Type B pancreatic cell (in vitro differentiated cells): Measurements from ENCODE around the gene MOGAT3. TPM values are rescaled to one million over a fixed set of nuclear protein-coding genes. Genes with fewer than 3 reads are reported as not detected.

Experiments used
- DNase-seq: peaks from one replicate; pipeline ENCODE4 v3.0.0; 2021; ENCODE audit warnings: mixed read lengths; ENCODE audit not compliant: unreplicated experiment; ENCODE audit errors: extremely low spot score
- H3K27ac Mint-ChIP-seq: 2 replicates; pipeline ENCODE4 v1.8.0; 2021; ENCODE audit warnings: mild to moderate bottlenecking, mixed read lengths
- H3K27me3 Mint-ChIP-seq: 2 replicates; pipeline ENCODE4 v1.8.0; 2021; ENCODE audit warnings: mixed read lengths
- H3K36me3 Mint-ChIP-seq: 2 replicates; pipeline ENCODE4 v1.8.0; 2021; ENCODE audit warnings: mixed read lengths
- H3K4me1 Mint-ChIP-seq: one replicate; pipeline ENCODE4 v1.8.0; 2021; ENCODE audit warnings: mixed read lengths; ENCODE audit not compliant: unreplicated experiment
- H3K4me3 Mint-ChIP-seq: 2 replicates; pipeline ENCODE4 v1.8.0; 2021; ENCODE audit warnings: mild to moderate bottlenecking, mixed read lengths
- H3K9me3 Mint-ChIP-seq: 2 replicates; pipeline ENCODE4 v1.8.0; 2021; ENCODE audit warnings: mixed read lengths
- total RNA-seq: library from RNA; stranded (reverse); gene quantifications from 2 replicates; pipeline ENCODE4 v1.2.1, GENCODE V29; 2021; ENCODE audit warnings: low replicate concordance
- TF ChIP-seq, protein P1 (sequence below): fragments of 200-600 bp; sonication (generic); conservative IDR thresholded peaks from 2 replicates; pipeline ENCODE4 v1.5.0; 2021; ENCODE audit warnings: antibody characterized with exemption, mild to moderate bottlenecking

Gene MOGAT3
- total RNA-seq, 1 donor from 2014 or later = 0.94 TPM

DNA sequence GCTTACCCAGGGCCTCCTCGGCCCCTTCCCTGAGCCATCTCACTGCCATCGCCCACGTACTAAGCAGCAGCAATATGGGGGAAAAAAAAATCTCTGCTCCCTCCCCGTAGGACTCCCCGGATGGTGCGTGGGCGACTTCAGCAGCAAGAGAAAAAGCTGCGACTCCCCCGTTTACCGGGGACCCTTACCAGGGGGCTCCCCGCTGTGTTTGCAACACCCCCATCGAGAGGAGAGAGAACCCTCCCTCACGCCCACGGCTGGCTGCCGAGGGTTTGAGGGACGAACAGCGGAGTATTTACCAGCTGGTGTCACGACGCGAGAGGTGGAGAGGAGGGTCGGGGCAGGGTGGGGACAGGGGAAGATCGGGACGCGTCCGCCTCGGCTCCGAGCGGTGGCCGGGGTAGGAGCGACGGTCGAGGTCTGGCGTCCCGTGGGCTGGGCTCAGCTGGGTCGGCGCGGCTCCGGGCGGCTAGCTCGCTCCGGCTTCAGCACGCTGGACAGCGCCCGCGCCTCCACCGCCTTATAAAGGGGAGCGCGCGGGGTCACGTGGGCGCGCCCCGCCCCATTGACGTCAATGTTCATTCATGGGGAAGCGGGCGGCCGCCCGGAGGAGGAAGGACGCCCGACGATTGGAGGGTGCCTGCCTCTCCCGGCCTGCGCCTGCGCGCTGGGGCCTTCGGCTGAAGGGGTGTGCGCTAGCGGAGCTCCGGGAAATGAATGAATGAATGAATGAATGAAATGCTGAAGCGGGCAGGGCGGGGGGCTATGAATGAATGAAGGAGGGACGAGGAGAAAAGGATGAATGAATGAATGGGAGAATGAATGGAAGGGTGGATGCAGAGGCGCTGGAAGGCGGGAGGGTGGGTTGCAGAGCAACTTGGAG is 35.5 kb downstream of the MOGAT3 start, which contains the start of gene VGF:
TSS of gene VGF (minus strand) at position 495 of the 883 bp plus-strand sequence. CDS start 726 bp downstream, outside the sequence.
- TF ChIP-seq, protein P1, sequence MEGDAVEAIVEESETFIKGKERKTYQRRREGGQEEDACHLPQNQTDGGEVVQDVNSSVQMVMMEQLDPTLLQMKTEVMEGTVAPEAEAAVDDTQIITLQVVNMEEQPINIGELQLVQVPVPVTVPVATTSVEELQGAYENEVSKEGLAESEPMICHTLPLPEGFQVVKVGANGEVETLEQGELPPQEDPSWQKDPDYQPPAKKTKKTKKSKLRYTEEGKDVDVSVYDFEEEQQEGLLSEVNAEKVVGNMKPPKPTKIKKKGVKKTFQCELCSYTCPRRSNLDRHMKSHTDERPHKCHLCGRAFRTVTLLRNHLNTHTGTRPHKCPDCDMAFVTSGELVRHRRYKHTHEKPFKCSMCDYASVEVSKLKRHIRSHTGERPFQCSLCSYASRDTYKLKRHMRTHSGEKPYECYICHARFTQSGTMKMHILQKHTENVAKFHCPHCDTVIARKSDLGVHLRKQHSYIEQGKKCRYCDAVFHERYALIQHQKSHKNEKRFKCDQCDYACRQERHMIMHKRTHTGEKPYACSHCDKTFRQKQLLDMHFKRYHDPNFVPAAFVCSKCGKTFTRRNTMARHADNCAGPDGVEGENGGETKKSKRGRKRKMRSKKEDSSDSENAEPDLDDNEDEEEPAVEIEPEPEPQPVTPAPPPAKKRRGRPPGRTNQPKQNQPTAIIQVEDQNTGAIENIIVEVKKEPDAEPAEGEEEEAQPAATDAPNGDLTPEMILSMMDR = no peak
- peak within 1 kb of the TSS; percentile 86 for H3K4me3 Mint-ChIP-seq
- H3K27ac Mint-ChIP-seq = peak within 1 kb of the TSS; percentile 74
- DNase-seq = peak; percentile 93
- H3K36me3 Mint-ChIP-seq = no peaks in the 10 kb centered on the region
- H3K27me3 Mint-ChIP-seq = peaks cover 59% of the 10 kb centered on the region
- H3K4me1 Mint-ChIP-seq = peaks cover 35% of the 10 kb centered on the region
- H3K9me3 Mint-ChIP-seq = no peaks in the 10 kb centered on the region

DNA sequence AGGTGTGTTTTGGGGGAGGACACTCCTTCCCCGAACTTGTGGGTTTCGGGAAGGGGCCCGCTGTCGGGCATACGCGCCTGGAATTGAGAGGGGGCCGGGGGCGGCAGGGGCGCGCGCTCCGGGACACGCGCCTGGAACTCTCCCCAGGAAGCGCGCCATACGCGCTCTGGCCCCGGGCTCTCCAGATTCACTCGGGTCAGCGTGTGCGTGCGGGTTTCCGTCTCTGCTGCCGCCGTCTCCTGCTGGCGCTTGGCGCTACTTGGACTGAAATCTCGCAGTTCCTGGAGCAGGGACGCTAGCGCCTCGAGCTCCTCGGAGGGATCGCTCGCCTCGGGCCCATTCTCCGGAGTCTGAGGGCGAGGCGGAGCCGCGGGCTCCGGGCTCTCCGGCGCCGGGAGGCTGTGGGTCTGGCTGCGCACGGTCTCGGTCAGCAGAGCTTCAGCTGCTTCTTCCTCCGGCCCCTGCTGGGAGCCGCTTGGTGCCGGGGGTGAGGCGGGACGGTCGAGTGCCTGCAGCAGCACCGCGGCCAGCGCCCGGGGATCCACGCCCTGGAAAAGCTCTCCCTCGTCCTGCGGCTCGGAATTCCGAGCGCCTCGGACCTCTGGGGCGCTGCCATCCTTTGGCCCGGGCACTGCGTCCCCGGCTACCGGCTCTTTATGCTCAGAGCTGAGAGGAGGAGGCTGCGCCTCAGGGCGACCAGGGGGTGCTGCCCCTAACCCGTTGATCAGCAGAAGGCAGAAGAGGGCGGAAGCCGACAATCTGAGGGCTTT is 36.6 kb downstream of the MOGAT3 start:
- peaks cover 29% of the 10 kb centered on the region for H3K4me1 Mint-ChIP-seq
- DNase-seq = no peak
- H3K27ac Mint-ChIP-seq = no peak overlapping the region
- H3K27me3 Mint-ChIP-seq = peaks cover 49% of the 10 kb centered on the region
- H3K36me3 Mint-ChIP-seq = no peaks in the 10 kb centered on the region
- no peaks in the 10 kb centered on the region for H3K9me3 Mint-ChIP-seq
- TF ChIP-seq, protein P1 = no peak
- H3K4me3 Mint-ChIP-seq = peak overlapping the region; percentile 86

DNA sequence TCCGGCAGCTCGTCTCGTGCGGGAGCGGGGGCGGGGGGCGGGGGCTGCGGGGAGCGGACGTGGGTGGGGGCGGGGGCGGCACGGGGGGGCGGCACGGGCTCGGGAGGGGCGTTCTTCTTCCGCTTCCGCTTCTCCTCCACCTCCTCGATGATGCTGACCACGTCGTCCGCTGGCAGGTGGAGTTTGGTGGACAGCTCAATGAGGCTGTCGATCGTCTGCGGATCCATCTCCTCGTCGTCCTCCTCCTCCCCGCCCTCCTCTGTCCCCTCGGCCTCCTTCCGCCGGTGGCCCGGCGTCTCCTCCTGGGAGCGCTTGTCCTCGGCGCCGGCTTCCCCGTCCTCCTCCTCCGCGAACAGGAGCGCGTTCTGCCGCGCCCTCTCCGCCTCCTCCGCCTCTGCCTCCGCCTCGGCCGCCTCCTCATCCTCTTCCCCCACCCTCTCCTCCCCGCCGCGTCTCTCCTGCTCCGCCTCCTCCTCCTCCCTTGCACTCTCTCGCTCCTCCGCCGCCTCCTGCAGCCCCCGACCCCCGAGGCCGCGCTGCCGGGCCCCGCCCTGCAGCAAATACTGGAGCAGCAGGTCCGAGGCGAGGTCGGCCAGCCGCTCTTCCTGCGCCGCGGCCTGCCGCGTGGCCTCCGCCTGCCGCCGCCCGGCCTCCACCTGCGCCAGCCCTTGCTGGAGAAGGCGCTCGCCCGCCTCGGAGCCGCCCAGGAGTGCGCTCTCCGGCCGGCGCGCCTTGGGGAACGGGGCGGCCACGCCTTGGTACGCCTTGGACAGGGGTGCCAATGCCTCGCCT is 37.4 kb downstream of the MOGAT3 start:
- DNase-seq = no peak
- Mint-ChIP-seq H3K4me3 (peak overlapping the region; percentile 86), H3K27ac (no peak overlapping the region), H3K27me3 (peaks cover 42% of the 10 kb centered on the region), H3K36me3 (peaks cover under 1% of the 10 kb centered on the region), H3K4me1 (peaks cover 27% of the 10 kb centered on the region), H3K9me3 (no peaks in the 10 kb centered on the region)
- TF ChIP-seq, protein P1 = no peak

DNA sequence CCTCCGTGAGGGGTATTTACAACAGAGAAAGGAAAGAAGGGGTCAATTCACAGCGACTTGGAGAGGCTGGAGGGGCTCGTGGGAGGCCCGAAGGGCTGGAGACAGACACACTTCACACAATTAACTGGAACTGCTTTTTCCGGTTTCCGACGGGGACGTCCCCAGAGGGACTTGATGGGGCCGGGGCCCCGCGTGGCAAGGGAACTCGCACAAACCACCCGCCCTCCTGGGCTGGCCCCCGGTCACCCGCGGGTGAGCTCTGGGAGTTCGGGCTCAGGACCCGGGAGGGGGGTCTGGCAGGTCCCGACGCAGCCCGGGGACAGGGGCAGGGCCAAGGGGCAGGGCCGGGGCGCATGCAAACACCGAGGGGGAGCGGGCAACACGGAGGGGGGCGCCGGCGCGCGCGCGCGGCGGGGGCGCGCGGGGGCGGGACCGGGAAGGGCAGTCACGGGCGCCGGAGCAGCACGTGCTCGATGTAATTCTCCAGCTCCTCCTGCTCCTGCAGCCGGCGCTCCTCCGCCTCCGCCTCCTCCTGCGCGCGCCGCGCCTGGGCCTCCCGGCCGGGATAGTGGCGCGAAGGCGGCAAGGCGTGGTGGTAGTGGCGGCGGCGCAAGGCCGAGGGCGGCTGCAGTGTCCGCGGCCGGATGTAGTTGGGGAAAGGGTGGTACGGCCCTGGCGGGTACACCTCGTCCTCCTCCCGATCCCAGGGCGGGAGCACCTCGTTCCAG is 38.1 kb downstream of the MOGAT3 start:
- no peak for DNase-seq
- Mint-ChIP-seq H3K4me3 (peak overlapping the region; percentile 83), H3K36me3 (peaks cover 4% of the 10 kb centered on the region), H3K4me1 (peaks cover 22% of the 10 kb centered on the region), H3K9me3 (no peaks in the 10 kb centered on the region), H3K27ac (peak overlapping the region; percentile 92), H3K27me3 (peaks cover 34% of the 10 kb centered on the region)
- TF ChIP-seq, protein P1 = no peak
